ENCODE results near the gene RAPGEF5.

GRCh38 chr7:22333680-22334141, 23.2 kb downstream of the RAPGEF5 start:
- no peak for TF ChIP-seq CTCF (IDR thresholded peaks at IDR 0.05; ENCODE audit: low read length)
- TF ChIP-seq EZH2 (optimal IDR thresholded peaks at IDR 0.05; ENCODE audit: low read depth, low read length) = no peak
- TF ChIP-seq EZH2phosphoT487 (IDR thresholded peaks at IDR 0.05; ENCODE audit: low read length) = no peak
